OCI-M1 (cell line): Measurements from ENCODE around the gene LDB2.

ENCODE experiments used
- DNase-seq: peaks from one replicate; lab custom pipeline; 2025; lab: John Stamatoyannopoulos, UW

The LDB2 gene

GRCh38 chr4:16757080-16757521 lies 141.3 kb downstream of the LDB2 start:
- no peak for DNase-seq

- no peak for DNase-seq
Observed at GRCh38 chr4:16754104-16754503, 144.3 kb downstream of the LDB2 start.

GRCh38 chr4:16752150-16752549 lies 146.3 kb downstream of the LDB2 start:
- DNase-seq, result peak; percentile 27

- DNase-seq, result peak; percentile 68
Observed at GRCh38 chr4:16750882-16751642, 147.4 kb downstream of the LDB2 start.

- no peak for DNase-seq
Observed at GRCh38 chr4:16750216-16750615, 148.2 kb downstream of the LDB2 start.

- no peak for DNase-seq
Observed at GRCh38 chr4:16745887-16746286, 152.6 kb downstream of the LDB2 start.

GRCh38 chr4:16745009-16745635 lies 153.3 kb downstream of the LDB2 start:
- no peak for DNase-seq

GRCh38 chr4:16741287-16741686 lies 157.2 kb downstream of the LDB2 start:
- DNase-seq, result no peak

GRCh38 chr4:16739997-16740624 lies 158.3 kb downstream of the LDB2 start:
- no peak for DNase-seq

- DNase-seq, result no peak
Observed at GRCh38 chr4:16738558-16738957, 159.9 kb downstream of the LDB2 start.

- no peak for DNase-seq
Observed at GRCh38 chr4:16733509-16733908, 164.9 kb downstream of the LDB2 start.

GRCh38 chr4:16732741-16733140 lies 165.7 kb downstream of the LDB2 start:
- DNase-seq, result no peak

GRCh38 chr4:16731776-16732380 lies 166.6 kb downstream of the LDB2 start:
- no peak for DNase-seq

GRCh38 chr4:16730522-16731205 lies 167.8 kb downstream of the LDB2 start:
- DNase-seq, result no peak

- DNase-seq, result no peak
Observed at GRCh38 chr4:16729336-16729735, 169.1 kb downstream of the LDB2 start.

GRCh38 chr4:16728849-16729248 lies 169.6 kb downstream of the LDB2 start:
- no peak for DNase-seq

- no peak for DNase-seq
Observed at GRCh38 chr4:16728111-16728510, 170.3 kb downstream of the LDB2 start.

- DNase-seq, result no peak
Observed at GRCh38 chr4:16727218-16727617, 171.2 kb downstream of the LDB2 start.

- DNase-seq, result no peak
Observed at GRCh38 chr4:16726368-16727050, 171.9 kb downstream of the LDB2 start.

GRCh38 chr4:16725252-16725651 lies 173.2 kb downstream of the LDB2 start:
- DNase-seq, result no peak

GRCh38 chr4:16722416-16722815 lies 176.0 kb downstream of the LDB2 start:
- DNase-seq, result no peak
